Right lobe of liver (tissue), 4 donors: ENCODE results near the gene PITPNC1.

Experiments
- POLR2A ChIP-seq: fragments of 450-650 bp; IDR thresholded peaks from one replicate; pipeline ENCODE4 v1.6.1; 2017; ENCODE audit warnings: antibody characterized with exemption, mild to moderate bottlenecking
- TF ChIP-seq, protein P1 (sequence below), 4 donors: fragments of 200-600 bp in 3 of 4; fragments of 450-650 bp in 1 of 4; IDR thresholded peaks; one replicate each; pipeline versions ENCODE4 v1.5.1 to v1.8.0; 2016 to 2022; ENCODE audit warnings: antibody characterized with exemption in 4 of 4, mild to moderate bottlenecking in 2 of 4
- donor health status: DM: no; HTN: no; CAD: no.
- donor health status: DM: no; HTN: no; CAD: no.
- donor health status: DM: no; HTN: yes; CAD: no.

DNA sequence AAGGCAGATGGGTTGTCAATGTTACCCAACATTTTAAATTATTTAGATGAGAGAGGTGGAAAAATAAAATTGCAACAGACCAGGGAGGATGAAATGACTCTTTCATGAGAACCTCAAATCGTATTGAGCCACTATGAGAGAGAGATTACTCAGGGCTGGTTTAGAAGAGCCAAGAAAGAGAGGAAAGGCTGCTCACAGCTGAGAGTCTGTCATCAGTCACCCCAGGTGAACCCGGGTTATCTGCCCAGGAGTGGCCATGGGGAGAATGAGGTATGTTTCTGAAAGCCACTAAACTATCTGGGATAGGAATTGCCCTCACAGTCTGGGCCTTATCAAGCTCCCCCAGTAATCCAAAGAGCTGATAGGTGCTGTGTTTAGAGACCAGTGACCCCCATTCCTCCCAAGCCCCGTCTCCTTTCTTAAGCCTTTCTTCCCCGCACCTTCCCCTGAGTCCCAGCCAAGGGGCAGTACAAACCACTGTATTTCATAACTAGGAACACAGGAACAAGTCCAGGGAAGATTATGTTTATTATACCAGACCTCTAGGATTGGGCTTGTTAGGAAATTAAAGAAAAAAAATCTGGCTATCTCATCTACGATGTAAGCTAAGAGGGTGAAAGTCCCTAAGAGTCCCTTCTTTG is 181.8 kb downstream of the PITPNC1 start:
- TF ChIP-seq, protein P1, sequence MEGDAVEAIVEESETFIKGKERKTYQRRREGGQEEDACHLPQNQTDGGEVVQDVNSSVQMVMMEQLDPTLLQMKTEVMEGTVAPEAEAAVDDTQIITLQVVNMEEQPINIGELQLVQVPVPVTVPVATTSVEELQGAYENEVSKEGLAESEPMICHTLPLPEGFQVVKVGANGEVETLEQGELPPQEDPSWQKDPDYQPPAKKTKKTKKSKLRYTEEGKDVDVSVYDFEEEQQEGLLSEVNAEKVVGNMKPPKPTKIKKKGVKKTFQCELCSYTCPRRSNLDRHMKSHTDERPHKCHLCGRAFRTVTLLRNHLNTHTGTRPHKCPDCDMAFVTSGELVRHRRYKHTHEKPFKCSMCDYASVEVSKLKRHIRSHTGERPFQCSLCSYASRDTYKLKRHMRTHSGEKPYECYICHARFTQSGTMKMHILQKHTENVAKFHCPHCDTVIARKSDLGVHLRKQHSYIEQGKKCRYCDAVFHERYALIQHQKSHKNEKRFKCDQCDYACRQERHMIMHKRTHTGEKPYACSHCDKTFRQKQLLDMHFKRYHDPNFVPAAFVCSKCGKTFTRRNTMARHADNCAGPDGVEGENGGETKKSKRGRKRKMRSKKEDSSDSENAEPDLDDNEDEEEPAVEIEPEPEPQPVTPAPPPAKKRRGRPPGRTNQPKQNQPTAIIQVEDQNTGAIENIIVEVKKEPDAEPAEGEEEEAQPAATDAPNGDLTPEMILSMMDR (IDR thresholded peaks at IDR 0.05): no peak
- TF ChIP-seq POLR2A: no peak
